Fibroblast of lung (primary cell): Measurements from ENCODE around the gene PAFAH1B1. TPM values are rescaled to one million over a fixed set of nuclear protein-coding genes. Genes with fewer than 3 reads are reported as not detected.
"Not testable (repeated sequence)": the region's sequence is repeated elsewhere in the genome, so short reads cannot be mapped to it uniquely, and the experiment has no call there.

Source experiments
- DNase-seq, 2 donors: peaks; one replicate each; pipeline versions ENCODE4 v3.0.0 to v3.0.0-alpha.2; 2010; ENCODE audit warnings: low read depth in 2 of 2
- H2AFZ ChIP-seq: 2 replicates; pipeline ENCODE4 v1.5.1; 2012; ENCODE audit warnings: low read length, control low read depth, inconsistent platforms
- H3K27ac ChIP-seq: 2 replicates; pipeline ENCODE4 v1.5.1; 2011; ENCODE audit warnings: low read length, control low read depth; ENCODE audit not compliant: insufficient read depth
- H3K27me3 ChIP-seq: 2 replicates; pipeline ENCODE4 v1.5.1; 2011; ENCODE audit warnings: mild to moderate bottlenecking, low read length; ENCODE audit not compliant: control insufficient read depth, insufficient read depth
- H3K36me3 ChIP-seq: 2 replicates; pipeline ENCODE4 v1.5.1; 2011; ENCODE audit warnings: low read length; ENCODE audit not compliant: control insufficient read depth, insufficient read depth
- H3K4me1 ChIP-seq: 2 replicates; pipeline ENCODE4 v1.5.1; 2011; ENCODE audit warnings: low read length; ENCODE audit not compliant: control insufficient read depth, insufficient read depth; ENCODE audit errors: extremely low read depth
- H3K4me2 ChIP-seq: 2 replicates; pipeline ENCODE4 v1.5.1; 2011; ENCODE audit warnings: low read length, control low read depth; ENCODE audit not compliant: insufficient read depth; ENCODE audit errors: extremely low read depth
- H3K4me3 ChIP-seq, 4 experiments: fragments of 200-600 bp in 1 of 4; sonication (generic) in 1 of 4; replicated peaks in 1 of 4; 2 replicates each; pipeline ENCODE4 v1.5.1; 2011 to 2016; ENCODE audit warnings: low read length in 4 of 4, low read depth in 3 of 4, mild to moderate bottlenecking in 3 of 4, control low read depth in 2 of 4, inconsistent platforms in 1 of 4, mixed read lengths in 1 of 4; ENCODE audit not compliant: insufficient read depth in 1 of 4; ENCODE audit errors: control extremely low read depth in 1 of 4
- H3K79me2 ChIP-seq: 2 replicates; pipeline ENCODE4 v1.5.1; 2012; ENCODE audit warnings: mild to moderate bottlenecking, low read length, inconsistent platforms; ENCODE audit not compliant: control insufficient read depth, insufficient read depth
- H3K9ac ChIP-seq: 2 replicates; pipeline ENCODE4 v1.5.1; 2011; ENCODE audit warnings: mild to moderate bottlenecking, low read length, control low read depth; ENCODE audit not compliant: insufficient read depth
- H3K9me3 ChIP-seq: 2 replicates; pipeline ENCODE4 v1.5.1; 2012; ENCODE audit warnings: low read depth, low read length; ENCODE audit not compliant: control insufficient read depth, insufficient read depth
- H4K20me1 ChIP-seq: 2 replicates; pipeline ENCODE4 v1.5.1; 2011; ENCODE audit warnings: low read length; ENCODE audit not compliant: control insufficient read depth, insufficient read depth; ENCODE audit errors: extremely low read depth
- CTCF ChIP-seq, 2 donors: IDR thresholded peaks in 1 of 2; conservative IDR thresholded peaks in 1 of 2; 1 replicate in 1 of 2; 2 replicates in 1 of 2; pipeline ENCODE4 v1.5.1; 2011 to 2012; ENCODE audit warnings: low read length in 2 of 2, control low read depth in 1 of 2, inconsistent platforms in 1 of 2, low read depth in 1 of 2, mild to moderate bottlenecking in 1 of 2
- EZH2 ChIP-seq: IDR thresholded peaks from 2 replicates; pipeline ENCODE4 v1.5.1; 2012; ENCODE audit warnings: low read length, control low read depth, mild to moderate bottlenecking; ENCODE audit errors: missing control alignments
- polyA plus RNA-seq, 2 donors: library from polyadenylated mRNA; depleted of rRNA in 1 of 2; stranded (reverse) in 1 of 2; unstranded in 1 of 2; fragments of >200 nt; gene quantifications; 2 replicates each; pipeline ENCODE4 v1.2.1, GENCODE V29; 2011 to 2012; ENCODE audit warnings: missing spikeins in 1 of 2
- total RNA-seq: library from RNA; depleted of rRNA; stranded (reverse); fragments of >200 nt; gene quantifications from 2 replicates; pipeline ENCODE4 v1.2.1, GENCODE V29; 2014

PAFAH1B1 gene
- total and polyA plus RNA-seq, 2 donors (not counting 1 experiment from before 2014, with no cell fraction given) = 107 to 108 TPM

DNA sequence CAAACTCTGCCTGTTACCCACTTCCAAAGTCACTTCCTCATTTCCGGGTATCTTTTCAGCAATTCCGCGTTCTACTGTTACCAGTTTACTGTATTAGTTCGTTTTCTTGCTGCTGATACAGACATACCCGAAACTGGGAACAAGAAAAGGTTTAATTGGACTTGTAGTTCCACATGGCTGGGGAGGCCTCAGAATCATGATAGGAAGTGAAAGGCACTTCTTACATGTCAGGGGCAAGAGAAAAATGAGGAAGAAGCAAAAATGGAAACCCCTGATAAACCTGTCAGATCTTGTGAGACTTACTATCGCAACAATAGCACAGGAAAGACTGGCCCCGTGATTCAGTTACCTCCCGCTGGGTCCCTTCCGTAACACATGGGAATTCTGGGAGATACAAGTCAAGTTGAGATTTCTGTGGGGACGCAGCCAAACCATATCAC lies 30.9 kb downstream of the PAFAH1B1 start:
- Histone ChIP-seq H3K4me2 (no peak overlapping the region), H2AFZ (no peak overlapping the region), H3K4me3 (no peak overlapping the region), H3K9ac (no peak overlapping the region), H3K27ac (no peak overlapping the region), H4K20me1 (no peaks in the 10 kb centered on the region), H3K4me1 (no peaks in the 10 kb centered on the region), H3K36me3 (no peaks in the 10 kb centered on the region), H3K27me3 (no peaks in the 10 kb centered on the region), H3K9me3 (no peaks in the 10 kb centered on the region), H3K79me2 (peaks cover 99% of the 10 kb centered on the region)
- no peak for TF ChIP-seq CTCF (conservative IDR thresholded peaks at IDR 0.05 in 1 of 2, IDR thresholded peaks at IDR 0.05 in 1 of 2; ENCODE audit: low read depth in 1 of 2, low read length in 2 of 2)
- TF ChIP-seq EZH2 = no peak
- DNase-seq = no peak

GRCh38 chr17:2626626-2627219 lies 33.3 kb downstream of the PAFAH1B1 start:
- not testable (repeated sequence) for H3K4me3 ChIP-seq, H2AFZ ChIP-seq, H3K27ac ChIP-seq, H3K27me3 ChIP-seq, H3K9me3 ChIP-seq, H3K36me3 ChIP-seq, H4K20me1 ChIP-seq, H3K9ac ChIP-seq, DNase-seq, H3K4me2 ChIP-seq, H3K4me1 ChIP-seq
- peaks cover 99% of the 10 kb centered on the region for H3K79me2 ChIP-seq

DNA sequence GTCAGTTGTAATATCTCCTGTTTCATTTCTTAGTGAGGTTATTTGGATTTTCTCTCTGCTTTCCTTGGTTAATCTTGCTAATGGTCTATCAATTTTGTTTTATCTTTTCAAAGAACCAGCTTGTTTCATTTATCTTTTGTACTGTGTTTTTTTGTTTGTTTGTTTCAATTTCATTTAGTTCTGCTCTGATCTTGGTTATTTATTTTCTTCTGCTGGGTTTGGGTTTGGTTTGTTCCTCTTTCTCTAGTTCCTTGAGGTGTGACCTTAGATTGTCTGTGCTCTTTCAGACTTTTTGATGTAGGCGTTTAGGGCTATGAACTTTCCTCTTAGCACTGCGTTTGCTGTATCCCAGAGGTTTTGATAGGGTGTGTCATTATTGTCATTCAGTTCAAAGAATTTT lies 35.5 kb downstream of the PAFAH1B1 start:
- not testable (repeated sequence) for H3K27me3 ChIP-seq, H4K20me1 ChIP-seq, H3K36me3 ChIP-seq, DNase-seq, H3K9ac ChIP-seq, H3K27ac ChIP-seq, H3K9me3 ChIP-seq, H3K4me2 ChIP-seq, H3K4me1 ChIP-seq, H3K4me3 ChIP-seq, H2AFZ ChIP-seq
- H3K79me2 ChIP-seq = peaks cover 100% of the 10 kb centered on the region

DNA sequence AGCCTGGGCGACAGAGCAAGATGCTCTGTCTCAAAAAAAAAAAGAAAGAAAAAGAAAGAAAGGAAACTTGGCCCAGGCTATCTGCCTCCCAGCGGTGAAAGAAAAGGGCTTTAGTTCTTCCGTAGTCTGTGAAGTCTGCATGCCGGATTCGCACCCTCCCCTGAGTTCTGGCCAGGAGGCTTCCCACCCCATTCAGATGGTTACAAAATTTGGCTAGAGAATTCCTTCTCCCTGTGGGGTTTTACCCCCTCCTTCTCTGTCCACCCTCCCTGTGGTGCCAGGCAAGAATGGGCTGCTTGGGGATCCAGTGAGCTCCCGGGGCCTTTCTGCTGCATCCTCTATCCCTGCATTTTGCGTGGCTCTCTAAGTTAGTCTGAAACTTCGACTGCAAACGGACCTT lies 37.8 kb downstream of the PAFAH1B1 start:
- Histone ChIP-seq H3K9ac (no peak overlapping the region), H2AFZ (no peak overlapping the region), H3K36me3 (no peaks in the 10 kb centered on the region), H3K79me2 (peaks cover 99% of the 10 kb centered on the region), H3K4me2 (no peak overlapping the region), H3K4me1 (no peaks in the 10 kb centered on the region), H3K9me3 (no peaks in the 10 kb centered on the region), H3K4me3 (no peak overlapping the region), H4K20me1 (no peaks in the 10 kb centered on the region), H3K27ac (no peak overlapping the region), H3K27me3 (no peaks in the 10 kb centered on the region)
- TF ChIP-seq EZH2 (no peak), CTCF (conservative IDR thresholded peaks at IDR 0.05 in 1 of 2, IDR thresholded peaks at IDR 0.05 in 1 of 2; ENCODE audit: low read depth in 1 of 2, low read length in 2 of 2) (no peak)
- DNase-seq = no peak
